Stomach smooth muscle (tissue), 2 donors: ENCODE data around the gene REP15.
"Not testable (repeated sequence)": the region's sequence is repeated elsewhere in the genome, so short reads cannot be mapped to it uniquely, and the experiment has no call there.

ENCODE experiments used
- H3K27ac ChIP-seq: one replicate; pipeline ENCODE4 v1.7.0; 2013; ENCODE audit warnings: mild to moderate bottlenecking, low read length, inconsistent platforms
- H3K27me3 ChIP-seq, 2 donors: one replicate each; pipeline ENCODE4 v1.7.0; 2013; ENCODE audit warnings: low read length in 2 of 2; ENCODE audit not compliant: insufficient read depth in 2 of 2, control insufficient read depth in 1 of 2
- H3K36me3 ChIP-seq, 2 donors: one replicate each; pipeline ENCODE4 v1.7.0; 2013; ENCODE audit warnings: low read length in 2 of 2; ENCODE audit not compliant: control insufficient read depth in 2 of 2, insufficient read depth in 2 of 2
- H3K4me1 ChIP-seq: one replicate; pipeline ENCODE4 v1.7.0; 2013; ENCODE audit warnings: low read length; ENCODE audit not compliant: control insufficient read depth, insufficient read depth
- H3K4me3 ChIP-seq, 2 donors: one replicate each; pipeline ENCODE4 v1.7.0; 2013; ENCODE audit warnings: low read length in 2 of 2
- H3K9ac ChIP-seq, 2 donors: one replicate each; pipeline ENCODE4 v1.7.0; 2013; ENCODE audit warnings: low read length in 2 of 2, mild to moderate bottlenecking in 1 of 2
- H3K9me3 ChIP-seq, 2 donors: one replicate each; pipeline ENCODE4 v1.7.0; 2013; ENCODE audit warnings: low read length in 2 of 2; ENCODE audit not compliant: control insufficient read depth in 2 of 2
- donor health status: healthy.
- donor health status: Pancreatic carcinoma.

Gene REP15

GRCh38 chr12:27730097-27730588, 33.9 kb downstream of the REP15 start:
- Histone ChIP-seq H3K9me3 (no peaks in the 10 kb centered on the region), H3K36me3 (peaks cover 5 to 14% of the 10 kb centered on the region in 2 donors), H3K9ac (no peak overlapping the region), H3K27ac (no peak overlapping the region), H3K4me1 (no peaks in the 10 kb centered on the region), H3K27me3 (no peaks in the 10 kb centered on the region), H3K4me3 (no peak overlapping the region)

- no peak overlapping the region for H3K27ac ChIP-seq
- H3K27me3 ChIP-seq = no peaks in the 10 kb centered on the region
- H3K9me3 ChIP-seq = no peaks in the 10 kb centered on the region
- H3K4me1 ChIP-seq = no peaks in the 10 kb centered on the region
- no peak overlapping the region for H3K9ac ChIP-seq
- no peak overlapping the region for H3K4me3 ChIP-seq
- H3K36me3 ChIP-seq = peaks cover 5 to 14% of the 10 kb centered on the region in 2 donors
Measured at GRCh38 chr12:27732281-27732680, 36.0 kb downstream of the REP15 start.

- H3K4me1 ChIP-seq = no peaks in the 10 kb centered on the region
- H3K9ac ChIP-seq = no peak overlapping the region
- peaks cover 5 to 13% of the 10 kb centered on the region in 2 donors for H3K36me3 ChIP-seq
- no peak overlapping the region for H3K4me3 ChIP-seq
- no peak overlapping the region for H3K27ac ChIP-seq
- no peaks in the 10 kb centered on the region for H3K27me3 ChIP-seq
- H3K9me3 ChIP-seq = no peaks in the 10 kb centered on the region
Measured at GRCh38 chr12:27733052-27733656, 36.9 kb downstream of the REP15 start.

- Histone ChIP-seq H3K27me3 (no peaks in the 10 kb centered on the region), H3K36me3 (peaks cover 5 to 13% of the 10 kb centered on the region in 2 donors), H3K4me1 (no peaks in the 10 kb centered on the region), H3K4me3 (no peak overlapping the region), H3K9me3 (no peaks in the 10 kb centered on the region), H3K27ac (no peak overlapping the region), H3K9ac (no peak overlapping the region)
Measured at GRCh38 chr12:27733791-27734190, 37.5 kb downstream of the REP15 start.

- not testable (repeated sequence) for H3K9me3 ChIP-seq, H3K27ac ChIP-seq, H3K27me3 ChIP-seq, H3K4me3 ChIP-seq, H3K9ac ChIP-seq, H3K4me1 ChIP-seq
- peaks cover 5 to 12% of the 10 kb centered on the region in 2 donors for H3K36me3 ChIP-seq
Measured at GRCh38 chr12:27734321-27734720, 38.1 kb downstream of the REP15 start.

- Histone ChIP-seq H3K27ac (no peak overlapping the region), H3K9ac (no peak overlapping the region), H3K4me3 (no peak overlapping the region), H3K36me3 (peaks cover 7 to 12% of the 10 kb centered on the region in 2 donors), H3K27me3 (no peaks in the 10 kb centered on the region), H3K4me1 (peaks cover 4% of the 10 kb centered on the region), H3K9me3 (no peaks in the 10 kb centered on the region)
Measured at GRCh38 chr12:27743601-27744000, 47.4 kb downstream of the REP15 start.

GRCh38 chr12:27745734-27746133, 49.5 kb downstream of the REP15 start:
- not testable (repeated sequence) for H3K27me3 ChIP-seq, H3K27ac ChIP-seq, H3K4me3 ChIP-seq, H3K36me3 ChIP-seq, H3K9me3 ChIP-seq, H3K9ac ChIP-seq, H3K4me1 ChIP-seq
